SK-N-MC (cell line): ENCODE results near the gene DSTN.

Experiments used
- EZH2 ChIP-seq: fragments of 200-600 bp; sonication (generic); IDR thresholded peaks from one replicate; pipeline ENCODE4 v1.6.1; 2017; ENCODE audit warnings: antibody characterized with exemption
- FOXP2 ChIP-seq: optimal IDR thresholded peaks from 2 replicates; pipeline ENCODE3; 2011; ENCODE audit warnings: mild to moderate bottlenecking, moderate library complexity; ENCODE audit not compliant: insufficient read depth; ENCODE audit errors: extremely low read length, control extremely low read depth
- POLR2AphosphoS5 ChIP-seq: IDR thresholded peaks from 2 replicates; pipeline ENCODE4 v1.6.1; 2012; ENCODE audit warnings: mild to moderate bottlenecking, low read depth, low read length, borderline replicate concordance

DNA sequence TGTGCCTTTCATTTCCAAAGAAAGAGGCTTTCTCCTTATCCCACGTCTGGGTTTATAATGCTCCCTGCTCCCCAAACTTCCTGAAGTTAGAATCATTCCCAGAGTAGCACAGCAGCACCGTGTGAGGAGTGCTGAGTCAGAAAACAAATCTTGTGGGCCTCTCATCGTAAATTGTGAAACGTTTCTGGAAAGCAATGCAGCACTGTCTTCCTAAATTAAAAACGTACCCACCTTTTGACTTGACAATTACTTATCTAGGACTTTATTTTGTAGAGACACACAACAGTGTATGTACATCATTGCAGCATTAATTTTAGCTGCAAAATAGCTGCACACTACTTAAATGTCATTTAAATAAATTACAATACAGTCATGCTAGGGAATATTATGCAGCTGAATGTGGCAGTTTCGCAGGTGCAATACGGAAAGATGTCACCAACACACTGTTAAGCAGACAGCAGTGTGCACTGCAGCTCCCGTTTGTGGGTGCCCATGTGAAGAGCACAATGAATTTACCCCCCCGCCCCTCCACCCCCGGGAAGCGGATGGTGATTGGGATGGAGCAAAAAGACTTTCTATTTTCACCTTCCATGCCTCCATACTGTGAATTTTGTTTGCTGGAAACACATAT lies 81.4 kb downstream of the DSTN start:
- TF ChIP-seq POLR2AphosphoS5: no peak
- TF ChIP-seq EZH2: no peak
- no peak for TF ChIP-seq FOXP2
